Transverse colon (tissue), 4 donors: ENCODE data around the gene HSD3B1. TPM values are rescaled to one million over a fixed set of nuclear protein-coding genes. Genes with fewer than 3 reads are reported as not detected.

Experiments
- DNase-seq: peaks from one replicate; pipeline ENCODE4 v3.0.0-alpha.2; 2019
- H3K27ac ChIP-seq, 4 donors: fragments of 200-600 bp; sonication (generic); 2 replicates each; pipeline ENCODE4 v1.5.1; 2016 to 2018; ENCODE audit warnings: inconsistent platforms in 4 of 4
- H3K27me3 ChIP-seq: fragments of 200-600 bp; sonication (generic); 2 replicates; pipeline ENCODE4 v1.5.1; 2017; ENCODE audit warnings: inconsistent platforms
- H3K36me3 ChIP-seq, 4 donors: fragments of 200-600 bp; sonication (generic); 2 replicates each; pipeline ENCODE4 v1.5.1; 2017 to 2019; ENCODE audit warnings: inconsistent platforms in 4 of 4
- H3K4me1 ChIP-seq, 4 donors: fragments of 200-600 bp; sonication (generic); 2 replicates each; pipeline ENCODE4 v1.5.1; 2017 to 2020; ENCODE audit warnings: inconsistent platforms in 4 of 4
- H3K4me3 ChIP-seq, 4 donors: fragments of 200-600 bp; sonication (generic); 1 replicate in 1 of 4; 2 replicates in 3 of 4; pipeline versions ENCODE4 v1.5.1 to v1.6.1; 2017 to 2019; ENCODE audit warnings: inconsistent platforms in 4 of 4
- H3K9me3 ChIP-seq, 2 donors: fragments of 200-600 bp; sonication (generic); 2 replicates each; pipeline ENCODE4 v1.5.1; 2017 to 2019; ENCODE audit warnings: inconsistent platforms in 2 of 2
- CTCF ChIP-seq, 5 experiments: fragments of 200-600 bp in 3 of 5; fragments of 450-650 bp in 2 of 5; sonication (generic) in 3 of 5; IDR thresholded peaks; 1 replicate in 2 of 5; 2 replicates in 3 of 5; pipeline ENCODE4 v1.5.1; 2016 to 2017; ENCODE audit warnings: antibody characterized with exemption in 5 of 5, inconsistent platforms in 3 of 5, mild to moderate bottlenecking in 2 of 5, moderate library complexity in 1 of 5
- EP300 ChIP-seq: sonication (generic); formaldehyde crosslinking; IDR thresholded peaks from one replicate; pipeline ENCODE4 v1.6.1; 2017; ENCODE audit warnings: antibody characterized with exemption, low read depth
- POLR2A ChIP-seq: fragments of 450-650 bp; IDR thresholded peaks from one replicate; pipeline ENCODE4 v1.6.1; 2016; ENCODE audit warnings: antibody characterized with exemption, mild to moderate bottlenecking, moderate library complexity
- POLR2AphosphoS5 ChIP-seq, 3 donors: sonication (generic); formaldehyde crosslinking; IDR thresholded peaks; one replicate each; pipeline ENCODE4 v1.6.1; 2016; ENCODE audit warnings: antibody characterized with exemption in 3 of 3
- WGBS, 2 donors: methylation state at CpG; one replicate each; pipeline ENCODE4 v1.1.5; 2018; ENCODE audit warnings: low coverage in 1 of 2; 5-methylcytosine and 5-hydroxymethylcytosine counted together
- in situ Hi-C, 4 donors: fragments of 200-750 bp; cut with MboI; loops; one replicate each; pipeline versions ENCODE4 v1.15.0 to v1.15.1; 2017; ENCODE audit warnings: low sequenced_read_pairs in 3 of 4, low pct_ligation_motif_present in 1 of 4, low pct_unique_long_range_greater_than_20kb in 1 of 4
- intact Hi-C: fragments of 100-400 bp; cut with DNase I; formaldehyde crosslinking; loops from one replicate; pipeline ENCODE4 v1.15.1; 2023; ENCODE audit warnings: low total_unique reads
- total RNA-seq, 4 donors: library from RNA; depleted of rRNA; stranded (reverse); fragments of >200 nt; gene quantifications; one replicate each; pipeline ENCODE4 v1.1.0, GENCODE V29; 2016

The HSD3B1 gene
- total RNA-seq, 4 donors from 2014 or later: 0.32 to 1.5 TPM; not detected in 2

DNA sequence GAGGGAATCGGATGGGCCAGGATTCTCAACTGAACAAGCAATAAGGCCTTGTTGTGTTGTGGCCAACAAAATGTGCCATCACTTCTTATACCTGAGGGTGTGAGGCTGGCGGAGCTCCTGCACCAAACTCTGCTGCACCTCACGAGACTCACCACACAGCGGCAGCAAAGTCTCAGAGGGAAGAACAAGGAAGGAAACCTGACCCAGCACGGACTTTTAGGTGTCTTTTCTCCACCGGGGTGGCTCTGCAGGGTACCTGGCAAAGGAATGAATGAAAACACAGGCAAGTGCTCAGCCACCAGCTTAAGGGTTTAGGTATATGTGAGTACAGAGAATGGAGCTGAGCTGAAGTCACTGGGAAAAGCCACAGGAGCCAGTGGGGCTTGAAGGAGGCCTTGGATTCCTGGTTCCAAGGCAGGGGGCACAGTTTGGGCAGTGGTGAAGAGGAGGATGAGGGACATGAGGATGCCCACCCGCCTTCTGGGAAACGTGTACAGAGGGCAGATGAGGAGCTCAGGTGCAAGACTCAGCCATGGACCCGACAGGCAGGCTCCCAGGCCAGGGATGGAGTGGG lies 31.1 kb upstream of the HSD3B1 start:
- intact Hi-C loops: no loop called here
- in situ Hi-C loops: no loop called here
- TF ChIP-seq CTCF (IDR thresholded peaks at IDR 0.05): peak; percentile 39 to 67 (median 55)
- no peak for TF ChIP-seq EP300
- TF ChIP-seq POLR2AphosphoS5 (IDR thresholded peaks at IDR 0.05): no peak
- peak; percentile 71 for DNase-seq
- no peaks in the 10 kb centered on the region for H3K9me3 ChIP-seq
- 0 to 38% methylated on average over 2 to 9 of the region's 9 CpGs for WGBS, 2 donors
- H3K36me3 ChIP-seq: no peaks in the 10 kb centered on the region
- H3K27ac ChIP-seq: no peak overlapping the region
- H3K4me1 ChIP-seq: no peaks in the 10 kb centered on the region
- no peak overlapping the region for H3K4me3 ChIP-seq
- H3K27me3 ChIP-seq: no peaks in the 10 kb centered on the region

GRCh38 chr1:119477710-119478109 lies 29.3 kb upstream of the HSD3B1 start:
- H3K4me3 ChIP-seq: no peak overlapping the region
- in situ Hi-C loops (no loop called here), intact Hi-C loops (no loop called here)
- H3K36me3 ChIP-seq: no peaks in the 10 kb centered on the region
- no peaks in the 10 kb centered on the region for H3K4me1 ChIP-seq
- no peaks in the 10 kb centered on the region for H3K9me3 ChIP-seq
- no peak overlapping the region for H3K27ac ChIP-seq
- no peak for TF ChIP-seq CTCF (IDR thresholded peaks at IDR 0.05)
- TF ChIP-seq POLR2AphosphoS5 (IDR thresholded peaks at IDR 0.05): no peak
- TF ChIP-seq POLR2A: no peak
- TF ChIP-seq EP300: no peak
- 90 to 93% methylated on average over 3 to 5 of the region's 5 CpGs for WGBS, 2 donors
- no peaks in the 10 kb centered on the region for H3K27me3 ChIP-seq
- DNase-seq: no peak

DNA sequence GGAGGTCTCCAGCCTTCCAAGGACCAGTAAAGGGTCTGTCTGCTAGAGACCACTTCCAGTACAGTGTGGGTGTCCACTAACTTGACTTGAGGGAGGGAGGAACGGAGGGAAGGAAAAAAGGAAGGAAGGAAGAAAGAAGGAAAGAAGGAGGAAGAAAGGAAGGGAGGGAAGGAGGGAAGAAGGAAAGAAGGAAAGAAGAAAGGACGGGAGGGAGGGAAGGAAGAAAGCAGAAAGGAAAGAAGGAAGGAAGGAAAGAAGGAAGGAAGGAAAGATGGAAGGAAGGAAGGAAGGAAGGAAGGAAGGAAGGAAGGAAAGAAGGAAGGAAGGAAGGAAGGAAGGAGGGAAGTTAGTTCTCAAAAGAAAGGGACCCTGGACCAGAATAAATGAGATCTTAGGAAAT lies 26.8 kb upstream of the HSD3B1 start:
- no peaks in the 10 kb centered on the region for H3K4me1 ChIP-seq

GRCh38 chr1:119481951-119482350 lies 25.1 kb upstream of the HSD3B1 start:
- Histone ChIP-seq H3K36me3 (no peaks in the 10 kb centered on the region), H3K4me1 (no peaks in the 10 kb centered on the region), H3K27ac (no peak overlapping the region), H3K27me3 (no peaks in the 10 kb centered on the region), H3K9me3 (no peaks in the 10 kb centered on the region), H3K4me3 (no peak overlapping the region)
- intact Hi-C loops (no loop called here), in situ Hi-C loops (no loop called here)
- DNase-seq: no peak
- no peak for TF ChIP-seq POLR2AphosphoS5 (IDR thresholded peaks at IDR 0.05)
- no peak for TF ChIP-seq CTCF (IDR thresholded peaks at IDR 0.05)
- TF ChIP-seq EP300: no peak
- no peak for TF ChIP-seq POLR2A

More for the DNA sequence above, 26.8 kb upstream of the HSD3B1 start:
- WGBS, 2 donors: 86 to 100% methylated on average over 1 to 2 of the region's 2 CpGs
- Histone ChIP-seq H3K9me3 (no peaks in the 10 kb centered on the region), H3K27me3 (no peaks in the 10 kb centered on the region), H3K27ac (no peak overlapping the region), H3K4me3 (no peak overlapping the region), H3K36me3 (no peaks in the 10 kb centered on the region)
- no peak for TF ChIP-seq POLR2AphosphoS5 (IDR thresholded peaks at IDR 0.05)
- no peak for TF ChIP-seq CTCF (IDR thresholded peaks at IDR 0.05)
- no peak for TF ChIP-seq POLR2A
- TF ChIP-seq EP300: no peak
- intact Hi-C loops: no loop called here
- DNase-seq: no peak
- in situ Hi-C loops: no loop called here
